Activated CD8-positive, alpha-beta memory T cell treated with anti-CD3 and anti-CD28 coated beads, Interleukin-2, amount 50 U/mL, for 48 hours (primary cell): ENCODE data around the gene OR2C1.

ENCODE experiments used
- DNase-seq: peaks from one replicate; pipeline ENCODE4 v3.0.0-alpha.2; 2020

The OR2C1 gene

GRCh38 chr16:3355589-3355988, at the start of gene OR2C1:
TSS of gene OR2C1 (plus strand) at chr16:3355889. CDS start at chr16:3355941, 52 bp downstream.
- no peak for DNase-seq

- DNase-seq = no peak
Measured at GRCh38 chr16:3306078-3306477, 49.6 kb upstream of the OR2C1 start.

DNA sequence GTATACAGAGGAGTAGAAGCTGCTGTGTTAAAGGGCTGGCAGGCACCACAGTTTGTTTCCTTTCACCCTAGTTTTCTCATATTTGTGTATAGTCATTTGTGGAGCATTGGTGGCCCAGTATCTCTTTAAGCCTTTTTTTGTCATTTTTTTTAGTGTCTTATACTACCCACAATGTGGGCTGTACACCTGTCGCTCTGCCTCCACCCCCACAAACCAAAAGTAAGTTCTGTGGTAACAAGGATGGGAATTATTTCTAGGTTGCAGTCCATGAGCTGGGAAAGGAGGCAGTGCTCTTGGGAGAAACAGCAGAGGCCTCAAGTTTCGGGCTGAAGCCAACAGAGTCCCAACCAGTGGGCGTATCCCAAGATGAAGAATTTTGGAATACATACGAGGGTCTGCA, 44.2 kb upstream of the OR2C1 start:
- DNase-seq = no peak

- no peak for DNase-seq
Measured at GRCh38 chr16:3317315-3317999, 38.2 kb upstream of the OR2C1 start.

- DNase-seq = no peak
Measured at GRCh38 chr16:3321816-3322215, 33.9 kb upstream of the OR2C1 start.

DNA sequence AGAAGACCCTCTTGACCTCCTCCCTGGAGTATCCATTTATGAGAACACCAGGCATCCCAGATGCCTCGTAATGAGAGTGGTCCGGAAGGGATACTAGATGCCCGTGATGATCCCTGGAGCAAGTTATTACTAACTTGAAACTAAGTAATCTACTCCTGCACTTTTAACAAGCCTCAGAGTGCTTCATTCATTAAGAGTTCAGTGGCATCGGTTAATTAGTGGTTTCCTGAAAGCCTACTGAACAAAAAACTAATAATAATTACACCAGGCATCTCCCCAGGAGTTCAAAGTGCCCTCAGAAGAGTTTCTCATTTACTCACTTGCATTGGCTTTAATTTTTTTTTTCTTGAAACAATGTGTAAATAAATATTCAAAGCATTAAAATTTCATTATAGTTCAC, 28.2 kb upstream of the OR2C1 start:
- no peak for DNase-seq

DNA sequence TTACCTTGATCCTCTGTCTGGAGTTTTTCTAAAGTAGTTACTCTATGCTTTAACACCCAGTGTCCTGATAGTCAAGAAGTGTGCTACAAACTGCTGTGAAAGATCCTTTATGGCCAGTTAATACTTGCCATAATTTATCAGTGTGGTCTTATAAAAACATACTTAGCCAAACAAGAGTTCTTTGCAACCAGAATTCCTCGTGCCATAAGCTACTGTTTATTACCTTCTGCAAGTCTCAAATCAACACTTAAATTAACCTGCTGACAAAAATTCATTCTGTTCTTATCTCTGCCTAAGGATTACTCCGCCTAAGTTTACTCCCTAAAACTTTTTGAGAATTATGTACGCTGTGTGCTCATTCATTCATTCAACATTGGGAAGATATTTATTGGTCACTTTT, 27.6 kb upstream of the OR2C1 start:
- DNase-seq = no peak

DNA sequence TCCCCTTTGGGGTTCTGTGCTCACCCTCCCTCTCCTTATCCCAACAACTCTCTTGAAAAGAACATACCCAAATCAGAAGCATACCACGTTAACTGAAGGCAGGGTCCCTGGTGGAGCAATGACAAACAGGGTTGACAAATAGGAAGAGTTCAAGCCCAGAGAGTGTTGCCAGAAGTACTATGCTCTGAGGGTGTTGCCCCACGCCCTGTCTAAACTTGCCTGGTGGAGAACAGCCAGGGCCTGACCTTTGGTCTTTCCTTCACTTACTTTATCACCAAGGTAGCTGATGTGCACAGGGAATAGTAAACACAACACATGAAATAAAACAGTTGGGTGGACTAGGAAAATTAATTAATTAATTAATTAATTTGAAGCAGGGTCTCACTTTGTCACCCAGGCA, 27.0 kb upstream of the OR2C1 start:
- DNase-seq = no peak

GRCh38 chr16:3346041-3346440, 9.6 kb upstream of the OR2C1 start:
- no peak for DNase-seq

DNA sequence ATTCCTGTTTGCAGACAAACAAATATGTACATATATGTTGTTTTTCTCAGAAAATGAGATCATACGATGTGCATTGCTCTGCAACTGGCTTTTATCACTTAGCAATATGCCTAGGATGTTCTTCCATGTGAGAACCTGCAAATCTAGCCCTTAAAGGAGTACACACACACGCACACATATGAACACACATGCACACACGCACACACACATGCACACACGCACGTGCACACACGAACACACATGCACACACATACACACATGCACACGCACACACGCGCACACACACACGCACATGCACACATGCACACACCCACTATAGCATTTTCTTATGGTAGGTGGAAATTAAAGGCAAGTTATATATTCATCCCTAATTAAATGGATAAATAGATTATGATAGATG, 8.1 kb upstream of the OR2C1 start:
- no peak for DNase-seq

DNA sequence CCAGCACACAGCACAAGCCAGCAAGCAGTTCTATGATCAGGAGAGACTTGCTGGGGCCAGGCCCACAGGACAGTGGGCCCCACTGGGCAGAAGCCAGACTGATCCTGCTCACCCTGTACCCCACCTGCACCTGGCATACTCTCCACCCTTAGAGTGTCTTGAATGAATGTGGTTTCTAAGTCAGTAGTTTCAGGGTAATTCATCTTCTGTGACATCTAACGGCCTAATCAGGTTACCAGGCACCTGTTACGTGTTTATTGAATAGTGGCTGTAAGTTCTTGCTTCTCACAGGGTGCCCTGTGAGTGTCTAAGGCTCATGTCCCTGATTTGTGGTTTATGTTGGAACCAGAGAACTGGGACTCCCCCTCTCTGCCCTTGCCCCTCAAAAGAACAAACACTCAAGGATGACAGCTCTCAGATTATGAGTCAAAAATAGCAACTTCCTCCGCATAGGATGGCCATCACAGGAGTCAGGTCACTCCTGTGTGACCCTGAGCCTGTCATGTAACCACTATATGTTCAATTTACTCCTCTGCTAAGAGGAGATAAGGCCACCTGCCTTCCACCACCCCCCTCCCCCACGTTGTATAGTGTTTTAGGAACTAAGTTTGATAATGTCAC, 7.0 kb upstream of the OR2C1 start:
- no peak for DNase-seq

DNA sequence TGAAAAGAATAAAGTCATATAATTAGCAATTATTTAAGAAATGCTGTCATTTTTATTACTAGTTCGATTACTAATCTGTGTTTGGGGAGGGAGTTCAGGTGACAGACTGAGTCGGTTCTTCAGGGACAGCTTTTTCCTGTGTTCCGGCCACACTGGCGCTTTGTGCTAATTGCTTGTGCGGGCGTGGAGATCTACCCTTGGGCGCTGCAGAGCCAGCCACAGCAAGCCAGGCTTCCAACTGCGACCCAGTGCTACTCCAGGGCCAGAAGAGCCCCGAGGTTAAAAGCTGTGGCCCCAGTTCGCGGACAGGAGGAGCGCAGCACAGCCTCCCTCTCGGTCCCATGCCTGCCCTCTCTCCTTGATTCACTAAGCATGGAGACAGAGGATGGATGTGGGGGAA, 6.5 kb upstream of the OR2C1 start:
- DNase-seq = no peak

DNA sequence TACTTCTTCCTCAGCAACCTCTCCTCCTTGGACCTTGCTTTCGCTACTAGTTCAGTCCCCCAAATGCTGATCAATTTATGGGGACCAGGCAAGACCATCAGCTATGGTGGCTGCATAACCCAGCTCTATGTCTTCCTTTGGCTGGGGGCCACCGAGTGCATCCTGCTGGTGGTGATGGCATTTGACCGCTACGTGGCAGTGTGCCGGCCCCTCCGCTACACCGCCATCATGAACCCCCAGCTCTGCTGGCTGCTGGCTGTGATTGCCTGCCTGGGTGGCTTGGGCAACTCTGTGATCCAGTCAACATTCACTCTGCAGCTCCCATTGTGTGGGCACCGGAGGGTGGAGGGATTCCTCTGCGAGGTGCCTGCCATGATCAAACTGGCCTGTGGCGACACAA, 429 bp downstream of the OR2C1 start:
- no peak for DNase-seq

GRCh38 chr16:3358871-3359270, 3.2 kb downstream of the OR2C1 start:
- DNase-seq = no peak

DNA sequence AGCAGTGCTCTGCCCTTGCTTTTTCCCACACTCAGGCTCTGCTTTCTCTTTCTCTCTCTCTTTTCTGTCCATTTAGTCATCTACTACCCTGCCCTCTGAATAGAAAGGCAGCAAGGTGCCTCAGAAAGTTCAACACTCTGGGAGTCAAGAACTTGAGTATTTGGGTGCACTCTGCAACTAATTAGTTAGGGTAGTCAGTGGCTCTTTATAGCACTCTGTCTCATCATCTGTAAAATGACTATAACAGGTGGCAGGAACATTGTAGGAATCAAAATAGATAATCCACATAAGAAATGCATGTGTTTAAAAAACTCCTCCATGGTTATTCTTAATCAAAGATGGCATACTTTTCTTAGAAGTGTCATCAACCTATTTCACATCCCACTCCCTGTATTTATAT, 7.2 kb downstream of the OR2C1 start:
- DNase-seq = no peak

DNA sequence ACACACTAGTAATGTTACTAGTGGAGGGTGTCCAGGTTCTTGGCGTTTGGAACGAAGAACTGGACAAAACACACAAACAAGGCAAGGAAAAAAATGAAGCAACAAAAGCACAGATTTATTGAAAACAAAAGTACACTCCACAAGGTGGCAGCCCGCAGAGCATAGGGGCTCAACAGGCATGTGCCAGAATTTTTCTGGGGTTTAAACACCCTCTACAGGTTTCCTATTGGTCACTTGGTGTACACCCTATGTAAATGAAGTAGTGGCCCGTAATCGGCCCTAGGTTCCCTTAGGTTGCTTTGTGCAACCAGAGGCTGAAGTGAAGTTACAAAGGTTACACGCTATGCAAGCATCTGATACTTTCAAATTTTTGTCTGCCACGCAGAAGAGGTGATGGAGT, 8.1 kb downstream of the OR2C1 start:
- no peak for DNase-seq

DNA sequence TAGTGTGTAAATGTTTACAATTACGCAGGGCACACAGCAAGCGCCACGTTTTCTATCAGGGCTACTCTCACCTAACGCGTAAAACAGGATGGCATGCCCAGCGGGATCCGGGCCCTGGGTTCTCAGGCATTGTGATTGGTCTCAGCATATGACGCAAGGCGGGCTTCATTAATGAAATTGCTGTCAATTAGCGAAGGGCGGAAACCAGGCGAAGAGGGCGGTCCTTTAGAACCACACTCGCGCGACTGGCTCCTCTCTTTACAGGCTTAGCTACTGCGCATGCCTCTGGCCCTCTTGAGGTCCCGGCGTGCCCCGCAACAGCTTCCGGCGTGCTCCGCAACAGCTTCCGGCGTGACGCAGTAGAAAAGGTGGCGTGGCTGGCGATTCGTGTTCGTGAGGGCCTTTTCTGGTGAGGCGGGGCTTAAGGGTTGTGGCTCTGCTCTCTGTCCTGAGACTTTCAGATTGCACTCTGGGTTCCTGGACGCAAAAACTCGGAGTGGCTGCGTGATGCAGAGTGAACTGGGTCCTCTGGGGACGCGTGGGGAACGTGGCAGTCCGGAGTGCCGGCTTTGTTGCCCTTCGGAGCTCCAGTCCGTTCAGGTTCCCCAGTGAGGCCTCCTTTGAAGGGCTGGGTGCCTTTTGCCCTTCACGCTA, 9.2 kb downstream of the OR2C1 start:
- DNase-seq = peak; percentile 88

DNA sequence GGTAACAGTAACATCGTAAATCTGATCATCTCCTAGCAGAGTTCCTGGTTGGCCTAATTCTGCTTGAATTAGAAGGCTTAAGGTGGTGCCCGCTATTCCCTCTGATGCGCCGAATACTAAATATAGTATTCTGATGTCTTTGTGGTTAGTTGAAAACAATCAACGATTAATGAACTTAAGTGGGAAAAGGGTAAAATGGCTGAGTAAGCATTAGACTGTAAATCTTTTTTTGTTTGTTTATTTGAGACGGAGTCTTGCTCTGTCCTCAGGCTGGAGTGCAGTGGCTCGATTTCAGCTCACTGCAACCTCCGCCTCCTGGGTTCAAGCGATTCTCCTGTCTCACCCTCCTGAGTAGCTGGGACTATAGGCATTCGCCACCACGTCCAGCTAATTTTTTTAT, 13.4 kb downstream of the OR2C1 start:
- DNase-seq = no peak

DNA sequence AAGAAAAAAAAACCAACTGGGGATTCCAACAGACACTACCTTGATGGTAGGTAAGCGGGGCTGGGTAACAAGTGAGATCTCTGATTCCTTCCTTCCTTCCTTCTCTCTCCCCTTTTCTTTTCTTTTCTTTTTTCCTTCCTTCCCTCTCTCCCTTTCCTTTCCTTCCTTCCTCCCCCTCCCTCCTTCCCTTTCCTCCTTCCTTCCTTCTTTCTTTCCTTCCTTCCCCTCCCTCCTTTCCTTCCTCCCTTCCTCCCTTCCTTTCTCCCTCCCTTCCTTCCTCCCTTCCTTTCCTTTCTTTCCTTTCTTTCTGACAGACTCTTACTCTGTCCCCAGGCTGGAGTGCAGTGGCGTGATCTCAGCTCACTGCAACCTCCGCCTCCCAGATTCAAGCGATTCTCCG, 20.0 kb downstream of the OR2C1 start:
- no peak for DNase-seq

GRCh38 chr16:3377917-3378316, 22.2 kb downstream of the OR2C1 start:
- no peak for DNase-seq

DNA sequence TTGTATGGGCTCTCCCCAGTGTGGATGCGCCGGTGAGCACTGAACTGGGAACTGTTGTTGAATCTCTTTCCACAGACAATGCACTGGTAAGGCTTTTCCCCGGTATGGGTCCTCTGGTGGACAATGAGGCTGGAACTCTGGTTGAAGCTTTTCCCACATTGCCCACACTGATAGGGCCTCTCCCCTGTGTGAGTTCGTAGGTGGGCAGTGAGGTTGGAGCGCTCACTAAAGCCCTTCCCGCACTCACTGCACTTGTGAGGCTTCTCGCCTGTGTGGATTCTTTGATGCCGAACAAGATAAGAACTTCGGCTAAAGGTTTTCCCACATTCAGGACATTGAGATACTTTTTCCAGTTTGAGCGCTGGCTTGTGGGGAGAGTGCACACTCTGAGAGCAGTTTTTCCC, 27.4 kb downstream of the OR2C1 start:
- no peak for DNase-seq

GRCh38 chr16:3388325-3388724, 32.6 kb downstream of the OR2C1 start:
- no peak for DNase-seq

GRCh38 chr16:3389663-3390338, 34.1 kb downstream of the OR2C1 start:
- no peak for DNase-seq

DNA sequence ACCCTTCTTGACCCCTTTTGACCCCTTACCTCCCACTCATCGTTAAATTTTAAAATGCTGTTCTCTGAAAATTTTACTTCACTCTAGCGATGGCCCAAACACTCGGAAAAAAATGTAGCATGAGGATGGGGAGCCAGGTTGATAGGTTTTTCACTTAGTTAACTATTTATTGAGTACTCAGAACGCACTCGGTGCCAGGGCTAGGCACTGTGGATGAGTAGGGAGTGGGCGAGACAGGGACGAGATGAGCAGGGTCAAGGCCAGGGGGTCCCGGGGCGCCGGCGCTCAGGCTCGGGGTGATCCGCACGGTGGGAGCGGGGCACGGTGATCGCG, 44.7 kb downstream of the OR2C1 start:
- DNase-seq = no peak
